NCI-H1105 treated with DMSO at 0.1 percent for 48 hours (cell line): Measurements from ENCODE around the gene PDS5A.
"Not testable (repeated sequence)": the region's sequence is repeated elsewhere in the genome, so short reads cannot be mapped to it uniquely, and the experiment has no call there.

ENCODE experiments used
- DNase-seq: peaks from one replicate; lab custom pipeline; 2025; lab: John Stamatoyannopoulos, UW

The PDS5A gene

DNA sequence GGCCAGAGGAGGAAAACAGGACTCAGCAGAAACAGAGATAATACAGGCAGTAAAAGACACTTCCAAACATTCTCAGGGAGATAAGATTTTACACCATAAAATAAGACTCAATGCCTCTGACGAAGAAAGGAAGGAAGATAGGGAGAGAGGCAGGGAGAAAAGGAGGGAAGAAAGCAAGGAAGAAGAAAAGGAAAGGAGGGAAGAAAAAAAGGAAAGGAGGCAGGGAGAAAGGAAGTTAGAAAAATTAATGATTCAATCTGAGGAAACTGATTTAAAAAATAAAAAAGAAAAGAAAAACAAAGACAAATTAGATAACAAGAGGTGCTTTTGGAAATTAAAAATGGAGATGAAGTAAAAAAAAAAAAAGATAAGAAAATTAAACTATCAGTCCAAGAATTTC is 72.1 kb downstream of the PDS5A start:
- no peak for DNase-seq

GRCh38 chr4:39905019-39905418 is 72.7 kb downstream of the PDS5A start:
- DNase-seq, result not testable (repeated sequence)

- no peak for DNase-seq
Observed at GRCh38 chr4:39900966-39901365, 76.7 kb downstream of the PDS5A start.

DNA sequence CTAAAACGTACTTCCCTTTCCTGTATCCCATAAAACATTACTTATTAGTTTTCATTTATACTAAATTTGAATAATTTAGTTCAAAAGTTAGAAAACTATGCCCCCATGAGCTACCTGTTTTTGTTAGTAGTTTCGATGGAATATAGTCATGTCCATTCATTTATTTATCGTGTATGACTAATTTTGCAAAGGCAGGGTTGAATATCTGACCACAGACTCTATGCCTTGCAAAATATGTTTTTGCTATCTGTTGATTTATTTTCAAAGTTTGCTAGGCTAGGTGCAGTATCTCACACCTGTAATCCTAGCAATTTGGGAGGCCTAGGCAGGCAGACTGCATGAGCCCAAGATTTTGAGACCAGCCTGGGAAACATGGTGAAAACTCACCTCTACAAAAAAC is 78.4 kb downstream of the PDS5A start:
- DNase-seq, result no peak

DNA sequence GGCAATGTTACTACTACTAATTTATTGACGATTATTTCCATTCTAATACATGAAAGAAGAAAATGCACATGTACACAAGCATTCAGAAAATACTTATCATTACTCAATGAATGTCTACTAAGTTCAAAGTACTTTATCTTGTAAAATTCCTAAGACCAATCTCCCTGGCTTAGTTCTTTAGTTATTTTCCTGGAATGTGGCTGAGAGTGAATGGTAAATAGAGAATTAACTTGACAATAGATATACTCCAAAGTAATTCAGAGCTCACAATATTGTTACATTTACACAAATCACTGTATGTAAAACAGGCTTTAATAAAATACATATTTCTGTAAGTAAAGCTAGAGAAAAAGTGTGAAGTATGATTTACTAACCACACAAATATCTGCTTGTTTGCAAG is 79.7 kb downstream of the PDS5A start:
- no peak for DNase-seq

DNA sequence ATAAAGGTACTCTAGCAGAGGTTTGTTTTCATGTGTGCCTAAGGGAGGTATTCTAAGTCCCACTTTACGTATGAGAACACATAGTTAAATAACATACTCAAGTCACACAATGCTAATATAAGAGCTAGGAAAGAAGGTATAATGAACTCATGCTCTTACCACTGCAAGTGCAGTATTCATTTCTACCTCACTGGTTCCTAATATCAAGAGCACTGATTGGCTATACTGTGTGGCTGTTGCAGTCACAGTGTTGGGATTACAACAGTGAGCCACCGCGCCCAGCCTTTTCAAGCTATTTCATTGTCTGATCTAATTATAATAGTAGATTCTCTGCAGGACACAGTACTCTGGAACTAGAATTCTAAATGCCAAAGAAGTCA is 84.0 kb downstream of the PDS5A start:
- no peak for DNase-seq

DNA sequence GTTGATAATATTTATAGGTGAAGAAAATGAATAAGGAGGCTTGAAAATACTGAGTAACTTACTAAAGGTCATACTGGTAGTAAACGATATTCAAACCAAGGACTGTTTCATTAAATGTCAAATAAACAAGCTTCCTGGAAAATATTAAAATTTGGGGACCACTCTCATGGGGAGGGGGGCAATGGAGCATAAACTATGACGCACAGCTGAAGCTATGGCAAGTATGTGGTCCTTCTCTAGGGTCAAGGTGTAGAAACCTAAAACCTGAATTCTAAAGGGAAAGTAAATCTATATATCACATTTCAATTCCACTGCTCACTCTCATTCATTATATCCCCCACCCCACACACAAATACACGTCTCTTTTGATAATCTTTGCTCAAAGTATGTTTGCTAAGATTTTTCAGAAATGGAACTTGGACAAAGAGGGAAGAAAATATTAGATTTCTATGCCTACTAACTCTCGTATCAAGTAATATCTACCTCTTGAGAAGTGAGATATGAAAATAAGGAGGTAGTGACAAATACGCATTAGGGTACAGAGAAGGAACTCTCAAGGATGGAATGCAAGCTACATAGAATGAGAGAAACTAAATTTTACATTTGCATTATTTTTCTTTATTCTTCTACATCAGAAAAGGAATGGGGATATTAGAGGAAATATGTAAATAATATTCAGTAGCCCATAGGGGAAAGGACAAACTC is 84.6 kb downstream of the PDS5A start:
- no peak for DNase-seq

GRCh38 chr4:39889226-39889625 is 88.5 kb downstream of the PDS5A start:
- DNase-seq, result no peak

GRCh38 chr4:39888541-39888940 is 89.2 kb downstream of the PDS5A start:
- DNase-seq, result no peak

DNA sequence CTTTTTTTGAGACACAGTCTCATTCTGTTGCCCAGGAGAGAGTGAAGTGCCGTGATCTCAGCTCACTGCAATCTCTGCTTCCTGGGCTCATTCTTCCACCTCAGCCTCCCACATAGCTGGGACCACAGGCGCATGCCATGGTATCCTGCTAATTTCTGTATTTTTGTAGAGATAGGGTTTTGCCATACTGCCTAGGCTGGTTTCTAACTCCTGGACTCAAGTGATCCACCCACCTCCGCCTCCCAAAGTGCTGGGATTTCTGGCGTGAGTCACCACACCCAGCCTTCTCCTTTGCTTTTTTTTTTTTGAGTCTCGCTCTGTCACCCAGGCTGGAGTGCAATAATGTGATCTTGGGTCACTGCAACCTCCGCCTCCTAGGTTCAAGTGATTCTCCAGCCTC is 94.1 kb downstream of the PDS5A start:
- DNase-seq, result no peak

GRCh38 chr4:39881789-39882188 is 95.9 kb downstream of the PDS5A start:
- DNase-seq, result no peak

GRCh38 chr4:39877971-39878370 is 99.7 kb downstream of the PDS5A start:
- DNase-seq, result no peak

DNA sequence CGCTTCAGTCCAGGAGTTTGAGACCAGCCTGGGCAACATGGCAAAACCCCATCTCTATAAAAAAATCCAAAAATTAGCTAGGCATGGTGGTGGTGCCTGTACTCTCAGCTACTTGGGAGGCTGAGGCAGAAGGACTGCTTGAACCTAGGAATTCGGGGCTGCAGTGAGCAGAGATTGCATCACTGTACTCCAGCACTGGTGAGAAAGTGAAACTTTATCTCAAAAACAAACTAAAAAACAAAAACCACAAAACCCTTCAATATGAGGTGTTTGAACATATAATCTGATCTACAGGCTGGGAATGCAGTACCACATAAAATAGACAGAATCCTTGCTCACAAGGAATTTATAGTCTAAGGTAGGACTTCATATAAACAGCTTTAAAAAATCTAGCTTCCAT is 103.9 kb downstream of the PDS5A start:
- no peak for DNase-seq

GRCh38 chr4:39865280-39865679 is 112.4 kb downstream of the PDS5A start:
- no peak for DNase-seq

GRCh38 chr4:39864391-39864790 is 113.3 kb downstream of the PDS5A start:
- no peak for DNase-seq

GRCh38 chr4:39860804-39861203 is 116.9 kb downstream of the PDS5A start:
- DNase-seq, result no peak

DNA sequence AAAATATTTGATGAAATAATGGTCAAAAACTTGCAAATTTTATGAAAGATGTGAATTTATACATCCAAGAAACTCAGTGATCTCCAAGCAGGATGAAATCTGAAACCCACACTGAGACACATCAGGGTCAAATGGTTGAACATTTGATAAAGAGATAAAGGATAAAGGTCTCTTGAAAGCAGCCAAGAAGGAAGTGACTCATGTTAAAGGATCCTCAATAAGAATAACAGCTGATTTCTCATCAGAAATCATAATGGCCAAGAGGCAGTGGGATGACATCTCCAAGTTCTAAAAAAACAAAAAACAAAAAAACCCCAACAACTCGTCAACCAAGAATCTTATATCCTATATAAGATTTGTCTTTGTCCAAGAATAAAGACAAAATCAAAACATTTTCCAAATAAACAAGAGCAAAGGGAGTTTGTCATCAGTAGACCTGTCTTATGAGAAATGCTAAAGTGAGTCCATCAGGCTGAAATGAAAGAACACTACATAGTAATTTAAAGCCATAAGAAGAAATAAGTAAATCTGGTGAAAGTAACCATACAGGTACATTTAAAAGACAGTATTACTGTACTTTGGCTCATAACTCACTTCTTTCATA is 121.7 kb downstream of the PDS5A start:
- no peak for DNase-seq

DNA sequence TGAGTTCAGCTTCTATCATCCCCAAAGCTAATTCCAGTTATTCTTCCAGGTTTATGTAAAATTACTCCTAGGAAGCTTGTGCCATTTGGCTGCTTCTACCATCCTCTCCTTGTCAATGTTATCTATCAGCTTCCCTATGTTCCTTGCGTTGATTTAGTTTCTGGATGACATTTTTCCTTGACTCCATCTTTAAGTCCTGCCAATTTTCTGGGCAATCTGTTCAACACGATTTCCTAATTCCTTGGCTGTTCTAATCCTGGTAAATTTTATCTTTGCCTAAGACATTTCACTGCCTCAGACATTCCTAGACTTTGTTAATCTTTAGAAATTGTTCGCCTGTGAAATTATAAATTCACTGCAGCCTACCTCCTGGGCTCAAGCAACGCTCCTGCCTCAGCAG is 125.1 kb downstream of the PDS5A start:
- DNase-seq, result no peak

- no peak for DNase-seq
Observed at GRCh38 chr4:39850727-39851126, 127.0 kb downstream of the PDS5A start.

DNA sequence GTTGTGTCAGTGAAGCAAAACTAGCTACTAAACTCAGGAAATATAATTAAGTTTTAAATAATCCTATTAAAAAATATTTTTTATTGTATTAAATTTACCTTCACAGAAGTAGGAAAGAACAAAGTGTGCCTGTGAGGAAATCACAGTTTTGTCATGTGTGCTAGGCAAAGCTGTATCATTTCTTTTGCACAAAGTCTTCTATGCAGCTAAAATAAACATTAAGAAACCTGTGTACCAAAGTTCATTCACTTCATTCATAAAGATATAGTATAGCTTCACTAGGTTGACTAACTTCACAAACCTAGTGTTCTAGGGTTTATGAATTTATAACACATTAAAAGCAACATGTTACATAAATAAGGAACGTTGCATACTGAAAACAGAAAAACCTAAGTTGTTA is 131.0 kb downstream of the PDS5A start:
- no peak for DNase-seq

GRCh38 chr4:39846120-39846519 is 131.6 kb downstream of the PDS5A start:
- no peak for DNase-seq

DNA sequence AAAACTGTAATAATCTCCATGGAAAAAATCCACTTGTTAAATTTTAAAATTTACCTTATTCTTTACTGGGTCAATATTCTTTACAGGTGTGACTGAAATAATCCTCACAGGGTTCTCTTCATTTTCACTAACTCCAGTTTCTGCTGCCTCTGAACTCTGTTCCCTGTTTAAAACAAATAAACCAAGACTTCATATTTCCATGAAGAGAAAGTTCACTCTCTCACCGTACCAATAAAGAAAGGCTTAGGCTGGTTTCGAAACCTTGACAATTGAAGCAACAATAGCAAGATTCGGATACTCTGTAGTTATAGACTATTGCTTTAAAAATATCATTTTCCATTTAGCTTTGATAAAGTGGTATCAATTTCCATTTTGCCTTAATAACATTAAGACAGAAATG is 135.8 kb downstream of the PDS5A start:
- no peak for DNase-seq

- not testable (repeated sequence) for DNase-seq
Observed at GRCh38 chr4:39840516-39840915, 137.2 kb downstream of the PDS5A start.

GRCh38 chr4:39840027-39840426 is 137.7 kb downstream of the PDS5A start:
- no peak for DNase-seq
